Duodenal mucosa (tissue), 2 donors: Measurements from ENCODE around the gene KIF18B.

Experiments
- H3K27ac ChIP-seq: one replicate; pipeline ENCODE4 v1.7.0; 2013; ENCODE audit warnings: low read depth, low read length
- H3K27me3 ChIP-seq, 2 donors: one replicate each; pipeline ENCODE4 v1.7.0; 2013; ENCODE audit warnings: low read length in 2 of 2, control low read depth in 1 of 2; ENCODE audit not compliant: insufficient read depth in 2 of 2, control insufficient read depth in 1 of 2
- H3K36me3 ChIP-seq, 2 donors: one replicate each; pipeline ENCODE4 v1.7.0; 2013; ENCODE audit warnings: low read length in 2 of 2, control low read depth in 1 of 2; ENCODE audit not compliant: insufficient read depth in 2 of 2, control insufficient read depth in 1 of 2
- H3K4me1 ChIP-seq, 2 donors: one replicate each; pipeline ENCODE4 v1.7.0; 2013; ENCODE audit warnings: low read length in 2 of 2, control low read depth in 1 of 2; ENCODE audit not compliant: insufficient read depth in 2 of 2, control insufficient read depth in 1 of 2
- H3K4me3 ChIP-seq, 2 donors: one replicate each; pipeline ENCODE4 v1.7.0; 2013; ENCODE audit warnings: low read length in 2 of 2, low read depth in 1 of 2
- H3K9ac ChIP-seq, 2 donors: one replicate each; pipeline ENCODE4 v1.7.0; 2013; ENCODE audit warnings: low read length in 2 of 2, low read depth in 1 of 2
- H3K9me3 ChIP-seq, 2 donors: one replicate each; pipeline ENCODE4 v1.7.0; 2013; ENCODE audit warnings: low read length in 2 of 2, control low read depth in 1 of 2; ENCODE audit not compliant: control insufficient read depth in 1 of 2

KIF18B gene

DNA sequence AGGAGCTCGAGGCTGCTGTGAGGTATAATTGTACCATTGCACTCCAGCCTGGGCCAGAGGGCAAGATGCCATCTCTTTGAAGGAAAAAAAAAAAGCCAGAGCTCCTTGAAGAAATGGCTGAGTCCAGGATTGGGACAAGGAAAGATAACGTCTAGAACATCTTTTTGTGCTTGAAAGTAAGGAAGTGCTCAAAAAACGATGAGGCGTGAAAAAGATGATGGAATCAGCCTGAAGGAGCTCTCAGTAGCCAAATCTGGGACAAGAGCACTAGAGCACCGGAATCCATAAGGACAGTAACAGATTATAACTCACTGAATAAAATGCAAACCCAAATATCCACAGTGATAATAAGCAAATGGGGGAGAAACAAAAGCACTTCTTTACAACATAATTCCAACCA, 70.5 kb downstream of the KIF18B start:
- H3K27ac ChIP-seq = no peak overlapping the region
- no peaks in the 10 kb centered on the region for H3K4me1 ChIP-seq
- peaks cover 49 to 85% of the 10 kb centered on the region in 2 donors for H3K36me3 ChIP-seq
- H3K9ac ChIP-seq = no peak overlapping the region
- no peaks in the 10 kb centered on the region for H3K27me3 ChIP-seq
- H3K4me3 ChIP-seq = no peak overlapping the region
- no peaks in the 10 kb centered on the region for H3K9me3 ChIP-seq

DNA sequence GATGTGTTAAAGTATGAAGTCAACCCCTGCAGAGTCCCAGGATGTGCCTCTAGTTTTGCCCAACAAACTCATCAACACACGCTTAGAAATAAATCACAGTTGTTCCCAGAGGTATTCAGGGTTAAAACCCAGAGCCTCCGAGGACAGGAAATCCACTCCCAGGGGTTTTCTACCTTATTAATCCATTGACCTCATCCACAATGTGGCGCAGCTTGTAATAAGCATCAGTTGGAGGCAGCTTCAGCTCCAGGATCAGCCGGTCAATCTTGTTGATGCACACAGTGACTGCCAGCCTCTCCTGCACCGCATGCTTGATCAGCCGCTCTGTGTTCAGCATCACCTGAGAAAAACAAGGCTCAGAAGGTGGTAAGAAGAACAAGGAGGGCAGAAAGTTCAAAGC, 71.8 kb downstream of the KIF18B start:
- Histone ChIP-seq H3K4me3 (no peak overlapping the region), H3K36me3 (peaks cover 57 to 79% of the 10 kb centered on the region in 2 donors), H3K4me1 (no peaks in the 10 kb centered on the region), H3K9ac (no peak overlapping the region), H3K27me3 (no peaks in the 10 kb centered on the region), H3K9me3 (no peaks in the 10 kb centered on the region), H3K27ac (no peak overlapping the region)
